ENCODE measurements around the gene MSRB1.

DNA sequence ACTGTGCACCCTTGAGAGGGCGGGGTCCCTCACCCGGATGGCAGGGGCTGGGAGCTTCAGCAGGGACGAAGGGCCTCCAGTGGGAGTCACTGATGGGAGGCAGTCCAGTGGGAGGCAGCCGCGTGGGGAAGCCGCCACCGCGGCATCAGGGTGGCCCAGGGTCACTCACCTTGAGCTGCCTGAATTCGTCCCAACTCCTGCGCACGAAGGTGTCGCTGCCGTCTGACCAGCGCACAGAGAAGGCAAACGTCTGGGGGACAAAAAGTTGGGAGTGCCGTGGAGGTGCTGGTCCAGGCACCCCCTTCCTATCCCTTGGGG lies 37.7 kb upstream of the MSRB1 start:
- TF ChIP-seq, protein P1, sequence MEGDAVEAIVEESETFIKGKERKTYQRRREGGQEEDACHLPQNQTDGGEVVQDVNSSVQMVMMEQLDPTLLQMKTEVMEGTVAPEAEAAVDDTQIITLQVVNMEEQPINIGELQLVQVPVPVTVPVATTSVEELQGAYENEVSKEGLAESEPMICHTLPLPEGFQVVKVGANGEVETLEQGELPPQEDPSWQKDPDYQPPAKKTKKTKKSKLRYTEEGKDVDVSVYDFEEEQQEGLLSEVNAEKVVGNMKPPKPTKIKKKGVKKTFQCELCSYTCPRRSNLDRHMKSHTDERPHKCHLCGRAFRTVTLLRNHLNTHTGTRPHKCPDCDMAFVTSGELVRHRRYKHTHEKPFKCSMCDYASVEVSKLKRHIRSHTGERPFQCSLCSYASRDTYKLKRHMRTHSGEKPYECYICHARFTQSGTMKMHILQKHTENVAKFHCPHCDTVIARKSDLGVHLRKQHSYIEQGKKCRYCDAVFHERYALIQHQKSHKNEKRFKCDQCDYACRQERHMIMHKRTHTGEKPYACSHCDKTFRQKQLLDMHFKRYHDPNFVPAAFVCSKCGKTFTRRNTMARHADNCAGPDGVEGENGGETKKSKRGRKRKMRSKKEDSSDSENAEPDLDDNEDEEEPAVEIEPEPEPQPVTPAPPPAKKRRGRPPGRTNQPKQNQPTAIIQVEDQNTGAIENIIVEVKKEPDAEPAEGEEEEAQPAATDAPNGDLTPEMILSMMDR (IDR thresholded peaks at IDR 0.05; ENCODE audit: poor library complexity, severe bottlenecking) = no peak
- TF ChIP-seq RAD21 (conservative IDR thresholded peaks at IDR 0.05) = no peak
- TF ChIP-seq SMC3 (conservative IDR thresholded peaks at IDR 0.05; ENCODE audit: poor library complexity) = no peak

All from neural cell (in vitro differentiated cells).